GM12864 (cell line): Measurements from ENCODE around the gene TRIM75.
A peak's percentile ranks its signal among the peaks of the same experiment; 100 is the strongest.
"Not testable (repeated sequence)": the region's sequence is repeated elsewhere in the genome, so short reads cannot be mapped to it uniquely, and the experiment has no call there.

ENCODE experiments used
- DNase-seq: peaks from one replicate; pipeline ENCODE4 v3.0.0-alpha.2; 2011; ENCODE audit warnings: low read depth
- H3K4me3 ChIP-seq: 2 replicates; pipeline ENCODE4 v1.5.1; 2011; ENCODE audit warnings: mild to moderate bottlenecking, low read depth, low read length, control low read depth
- CTCF ChIP-seq: IDR thresholded peaks from 2 replicates; pipeline ENCODE4 v1.5.1; 2011; ENCODE audit warnings: low read depth, mild to moderate bottlenecking, moderate library complexity, low read length, control low read depth, inconsistent platforms; ENCODE audit errors: missing control alignments

TRIM75 gene

GRCh38 chr4:165052627-165053026, 1.0 kb upstream of the TRIM75 start:
- no peak overlapping the region for H3K4me3 ChIP-seq
- TF ChIP-seq CTCF, result no peak
- no peak for DNase-seq

- no peak for TF ChIP-seq CTCF
- no peak for DNase-seq
- H3K4me3 ChIP-seq, result no peak overlapping the region
Observed at GRCh38 chr4:165055601-165056000, 1.9 kb downstream of the TRIM75 start.

GRCh38 chr4:165058666-165059065, 5.0 kb downstream of the TRIM75 start:
- DNase-seq, result no peak
- TF ChIP-seq CTCF, result no peak
- no peak overlapping the region for H3K4me3 ChIP-seq

GRCh38 chr4:165059386-165059785, 5.7 kb downstream of the TRIM75 start:
- no peak overlapping the region for H3K4me3 ChIP-seq
- no peak for DNase-seq
- TF ChIP-seq CTCF, result no peak

GRCh38 chr4:165060938-165061337, 7.3 kb downstream of the TRIM75 start:
- no peak for DNase-seq
- TF ChIP-seq CTCF, result peak; percentile 24
- H3K4me3 ChIP-seq, result no peak overlapping the region

- no peak for TF ChIP-seq CTCF
- no peak overlapping the region for H3K4me3 ChIP-seq
- no peak for DNase-seq
Observed at GRCh38 chr4:165070560-165070959, 16.9 kb downstream of the TRIM75 start.

- not testable (repeated sequence) for DNase-seq, H3K4me3 ChIP-seq
Observed at GRCh38 chr4:165073346-165073745, 19.7 kb downstream of the TRIM75 start.

- no peak for TF ChIP-seq CTCF
- DNase-seq, result no peak
- H3K4me3 ChIP-seq, result no peak overlapping the region
Observed at GRCh38 chr4:165077034-165077578, 23.4 kb downstream of the TRIM75 start.
